GM19467 (cell line): ENCODE measurements around the gene DOP1A.
A peak's percentile ranks its signal among the peaks of the same experiment; 100 is the strongest.

Experiments
- ATAC-seq: cut with Tn5 transposase; IDR thresholded peaks from one replicate; pipeline ENCODE4 v1.9.1; 2021; ENCODE audit warnings: mild to moderate bottlenecking, moderate library complexity; ENCODE audit not compliant: unreplicated experiment

DOP1A gene

DNA sequence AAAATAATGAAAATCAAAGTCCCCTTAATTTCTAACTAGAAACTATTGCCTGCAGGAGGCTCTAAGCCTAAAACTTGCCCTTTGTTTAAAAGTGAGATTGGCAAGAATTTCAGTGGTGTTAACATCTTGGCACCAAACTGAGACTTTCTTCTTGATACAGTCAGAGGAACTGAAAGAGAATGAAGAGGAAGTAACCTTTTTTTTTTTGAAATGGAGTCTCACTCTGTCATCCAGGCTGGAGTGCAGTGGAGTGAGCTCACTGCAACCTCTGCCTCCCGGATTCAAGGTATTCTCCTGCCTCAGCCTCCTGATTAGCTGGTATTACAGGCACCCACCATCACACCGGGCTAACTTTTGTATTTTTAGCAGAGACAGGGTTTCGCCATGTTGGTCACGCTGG, 3.6 kb downstream of the DOP1A start:
- peak; percentile 46 for ATAC-seq

DNA sequence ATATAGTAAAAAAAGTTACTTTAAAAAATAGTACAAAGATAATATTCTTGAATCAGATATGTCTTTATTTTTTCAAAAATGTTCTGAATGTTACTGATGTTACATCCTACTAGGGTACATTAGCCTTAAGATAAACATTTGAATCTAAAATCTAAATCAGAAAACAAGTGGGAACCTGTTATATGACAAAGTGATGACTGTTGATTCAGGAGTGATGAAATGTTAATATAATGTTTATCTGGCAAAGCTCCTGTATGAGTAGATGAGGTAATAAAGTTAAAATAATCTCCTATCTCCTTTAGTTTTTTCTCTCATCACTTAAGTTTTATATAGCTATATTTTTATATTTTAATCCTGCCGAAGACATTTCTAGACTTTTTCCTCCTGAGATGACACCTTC, 4.2 kb downstream of the DOP1A start:
- ATAC-seq = no peak

DNA sequence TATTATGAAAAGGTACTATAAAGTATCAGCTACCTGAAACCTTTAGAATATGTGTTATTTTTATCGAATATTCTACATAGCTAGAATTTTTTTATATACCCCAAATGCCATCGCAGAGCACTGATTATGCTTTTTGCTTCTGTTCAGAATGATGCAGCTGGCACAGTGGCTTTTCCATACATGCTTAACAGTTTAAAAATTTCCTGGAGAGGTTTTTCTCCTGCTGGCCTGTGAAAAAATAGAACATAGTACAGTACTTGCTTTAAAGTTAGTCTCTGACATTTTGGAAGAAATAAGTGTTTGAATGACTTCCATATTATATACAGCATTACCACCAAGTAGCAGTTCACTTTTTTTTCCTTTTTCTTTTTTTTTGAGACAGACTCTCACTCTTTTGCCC, 5.3 kb downstream of the DOP1A start:
- no peak for ATAC-seq

DNA sequence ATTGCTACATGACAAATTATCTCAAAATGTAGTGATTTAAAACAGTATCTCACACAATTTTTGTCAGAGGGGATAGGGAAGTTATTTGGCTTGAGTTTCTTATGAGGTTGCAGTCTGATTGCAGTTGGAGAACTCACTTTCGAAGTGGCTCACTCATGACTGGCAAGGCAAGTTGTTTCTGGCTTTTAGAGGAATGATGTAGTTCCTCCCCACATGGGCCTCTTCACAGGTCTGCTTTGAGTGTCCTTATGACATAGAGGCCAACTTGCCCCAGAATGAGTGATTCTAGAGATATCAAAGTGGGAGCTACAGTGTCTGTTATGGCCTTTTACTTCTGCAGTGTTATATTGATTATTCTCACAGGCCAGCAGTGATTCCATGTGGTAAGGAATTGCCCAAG, 6.1 kb downstream of the DOP1A start:
- no peak for ATAC-seq

DNA sequence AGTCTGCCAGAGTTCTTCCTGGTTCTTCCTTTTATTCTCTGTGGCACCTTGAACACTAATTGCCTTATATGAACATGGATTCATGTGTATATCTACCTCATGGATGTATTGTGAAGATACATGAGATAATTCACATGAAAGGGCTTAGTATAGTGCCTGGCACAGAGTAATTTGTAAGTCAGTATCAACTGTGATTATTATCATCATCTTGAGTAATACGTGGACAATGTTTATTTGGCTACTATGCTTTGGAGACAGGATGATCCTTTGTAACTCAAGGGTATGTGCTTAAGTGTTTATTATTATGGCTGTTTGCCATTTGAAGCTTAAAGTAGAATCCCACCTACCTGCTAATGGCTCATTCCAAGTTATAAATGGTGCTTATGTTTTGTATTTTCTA, 16.0 kb downstream of the DOP1A start:
- ATAC-seq = no peak

DNA sequence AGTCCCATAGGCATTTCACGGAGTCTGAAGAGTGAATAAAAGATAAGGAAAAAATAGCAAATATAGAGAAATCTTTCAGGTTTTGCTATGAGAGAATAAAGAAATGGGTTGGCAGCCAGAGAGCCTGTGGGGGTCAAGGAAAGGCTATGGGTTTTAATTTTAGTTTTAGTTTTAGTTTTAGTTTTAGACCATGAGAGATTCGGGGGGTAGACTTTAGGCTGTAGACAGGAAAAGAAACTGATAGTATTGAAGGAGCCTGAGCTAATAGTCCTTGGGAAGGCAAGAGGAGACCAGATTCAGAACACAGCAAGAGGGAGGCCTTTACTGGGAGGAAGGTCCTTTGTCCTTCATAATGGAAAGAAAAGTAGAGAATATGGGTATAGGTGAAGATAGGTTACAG, 19.3 kb downstream of the DOP1A start:
- peak; percentile 99 for ATAC-seq

DNA sequence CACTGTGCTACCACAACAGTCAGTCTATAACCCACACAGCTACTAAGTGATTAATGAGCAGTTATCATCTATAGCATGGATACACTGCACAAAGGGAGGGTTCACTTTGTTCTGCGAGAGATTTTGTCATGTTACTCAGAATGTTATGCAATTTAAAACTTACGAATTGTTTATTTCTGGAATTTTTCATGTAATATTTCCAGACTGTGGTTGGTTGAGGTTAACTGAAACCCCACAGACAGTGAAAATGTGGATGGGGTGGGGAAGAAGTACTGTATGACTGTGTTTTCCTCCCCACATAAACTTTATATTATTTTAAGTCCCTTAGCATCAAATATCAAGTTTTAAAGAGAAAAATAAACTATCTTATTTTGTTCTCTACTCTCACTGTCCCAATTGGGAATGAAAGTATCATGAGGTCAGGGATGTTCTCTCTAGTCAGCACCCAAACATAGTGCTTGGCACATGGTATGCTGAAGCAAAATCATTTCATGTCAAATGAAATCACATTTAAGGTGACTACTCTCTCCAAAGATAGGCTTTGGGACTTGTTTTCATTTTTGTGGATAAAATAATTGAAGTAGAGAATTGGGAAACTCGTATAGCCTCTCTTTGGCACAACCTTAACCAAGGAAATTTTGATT, 25.4 kb downstream of the DOP1A start:
- ATAC-seq = no peak

DNA sequence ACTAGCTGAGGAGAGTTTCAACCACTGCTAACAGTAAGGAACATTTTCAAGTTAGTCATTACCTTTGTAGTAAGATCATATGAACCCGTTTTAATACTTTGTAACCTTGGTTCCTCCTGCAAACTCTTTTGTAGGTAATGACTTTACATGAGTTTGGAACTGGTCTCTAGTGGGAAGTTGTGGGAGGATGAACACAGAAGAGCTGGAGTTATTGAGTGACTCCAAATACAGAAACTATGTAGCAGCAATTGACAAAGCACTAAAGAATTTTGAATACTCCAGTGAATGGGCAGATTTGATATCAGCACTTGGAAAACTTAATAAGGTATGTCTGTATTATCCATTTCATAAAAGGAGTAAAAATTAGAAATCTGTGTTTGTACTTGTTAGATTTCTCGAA, 29.3 kb downstream of the DOP1A start:
- no peak for ATAC-seq

DNA sequence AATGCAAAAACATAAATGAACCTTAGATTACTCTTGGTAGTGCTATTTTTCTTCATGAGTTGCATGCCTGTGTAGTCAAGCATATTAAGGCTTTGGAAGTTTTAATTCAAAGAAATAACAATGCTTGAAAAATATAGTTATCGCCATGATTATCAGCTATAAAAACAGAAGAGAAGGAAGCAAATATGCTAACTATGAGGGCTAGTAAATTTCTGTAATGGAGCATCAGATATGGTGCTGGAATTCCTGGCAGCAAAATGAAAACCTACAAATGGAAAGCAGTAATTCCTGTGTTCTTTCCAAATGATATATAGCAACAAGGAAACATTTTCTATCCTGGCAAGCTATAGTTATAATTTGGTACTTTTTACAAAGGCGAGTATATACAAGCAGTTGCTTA, 29.7 kb downstream of the DOP1A start:
- ATAC-seq = no peak

DNA sequence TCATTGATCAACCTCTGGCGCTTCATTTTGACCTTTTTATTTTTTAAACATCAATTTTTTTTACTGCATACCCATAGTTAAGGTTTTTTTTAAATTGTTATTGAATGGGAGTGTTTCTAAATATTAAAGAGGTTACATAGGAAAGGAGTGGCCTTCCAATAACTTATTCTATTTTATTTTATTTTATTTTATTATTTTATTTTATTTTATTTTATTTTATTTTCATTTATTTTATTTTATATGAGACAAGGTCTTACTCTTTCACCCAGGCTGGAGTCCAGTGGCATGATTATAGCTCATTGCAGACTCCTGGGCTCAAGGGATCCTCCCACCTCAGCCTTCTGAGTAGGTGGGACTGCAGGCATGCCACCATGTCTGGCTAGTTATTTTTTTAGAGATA, 30.2 kb downstream of the DOP1A start:
- ATAC-seq = no peak

DNA sequence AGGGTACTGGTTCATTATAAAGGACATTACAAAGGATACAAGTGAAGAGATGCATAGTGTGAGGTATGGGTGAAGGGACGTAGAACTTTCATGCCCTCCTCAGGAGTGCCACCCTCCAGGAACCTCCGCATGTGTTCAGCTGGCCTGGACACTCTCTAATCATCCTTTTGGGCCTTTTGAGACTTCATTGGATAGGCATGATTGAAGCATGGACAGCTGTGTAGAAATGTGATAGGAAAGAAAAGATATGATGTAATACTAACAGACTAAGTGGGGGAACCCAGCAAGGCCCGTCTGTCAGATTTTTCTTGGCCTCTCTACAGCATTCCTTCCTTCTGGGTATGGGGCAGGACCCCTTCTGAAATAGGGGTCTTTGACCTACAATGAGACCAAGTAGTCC, 31.1 kb downstream of the DOP1A start:
- no peak for ATAC-seq

DNA sequence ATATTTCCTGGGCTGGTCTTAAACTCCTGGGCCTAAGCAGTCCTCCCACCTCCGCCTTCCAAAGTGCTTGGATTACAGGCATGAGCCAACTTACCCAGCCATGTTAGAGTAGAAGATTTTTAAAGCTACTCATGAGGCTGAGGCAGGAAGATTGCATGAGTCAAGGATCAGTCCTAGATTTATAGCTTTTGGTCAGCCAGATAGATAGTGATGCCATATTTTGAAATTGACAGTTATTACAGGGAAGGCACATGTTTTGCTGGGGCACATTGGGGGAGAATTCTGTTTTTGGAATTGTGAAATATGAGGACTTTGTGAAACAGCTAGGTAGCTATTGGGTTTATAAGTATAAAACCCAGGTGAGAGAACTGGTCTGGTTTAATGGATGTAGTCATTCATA, 40.9 kb downstream of the DOP1A start:
- ATAC-seq = no peak

DNA sequence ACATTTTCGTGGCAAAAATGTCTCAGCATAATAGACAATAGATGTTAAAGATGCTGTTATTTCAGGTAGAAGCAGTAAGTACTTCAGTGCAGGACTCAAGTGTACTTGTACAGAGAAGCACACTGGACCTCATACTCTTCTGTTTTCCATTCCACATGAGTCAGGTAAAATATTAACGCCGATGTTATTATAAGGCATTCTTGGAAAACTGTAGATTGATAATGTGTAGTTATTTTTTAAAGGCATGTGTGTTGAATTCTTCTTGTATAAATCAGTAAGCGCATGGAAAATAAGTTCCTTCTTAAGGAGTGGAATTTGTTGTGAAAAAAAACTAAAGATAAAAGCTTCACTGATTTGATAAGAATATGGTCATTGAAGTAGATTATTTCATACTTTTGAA, 45.8 kb downstream of the DOP1A start:
- ATAC-seq = no peak

DNA sequence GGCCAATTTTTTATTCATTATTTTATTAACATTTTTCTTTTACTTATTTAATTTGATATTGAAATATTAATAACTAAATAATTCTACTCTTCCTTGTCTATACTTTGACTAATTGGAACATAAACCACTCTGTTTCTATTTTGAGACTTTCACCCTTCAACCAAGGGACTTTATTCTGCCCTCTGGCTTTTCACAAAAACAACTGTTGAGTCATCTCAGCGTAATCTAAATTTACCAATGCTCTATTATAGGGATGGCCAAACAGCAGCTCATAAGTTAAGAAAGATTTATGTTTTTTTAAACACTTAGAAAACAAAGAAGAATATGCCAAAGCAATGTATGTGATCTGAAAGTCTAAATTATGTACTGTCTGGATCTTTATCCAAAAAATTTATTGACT, 46.7 kb downstream of the DOP1A start:
- no peak for ATAC-seq

DNA sequence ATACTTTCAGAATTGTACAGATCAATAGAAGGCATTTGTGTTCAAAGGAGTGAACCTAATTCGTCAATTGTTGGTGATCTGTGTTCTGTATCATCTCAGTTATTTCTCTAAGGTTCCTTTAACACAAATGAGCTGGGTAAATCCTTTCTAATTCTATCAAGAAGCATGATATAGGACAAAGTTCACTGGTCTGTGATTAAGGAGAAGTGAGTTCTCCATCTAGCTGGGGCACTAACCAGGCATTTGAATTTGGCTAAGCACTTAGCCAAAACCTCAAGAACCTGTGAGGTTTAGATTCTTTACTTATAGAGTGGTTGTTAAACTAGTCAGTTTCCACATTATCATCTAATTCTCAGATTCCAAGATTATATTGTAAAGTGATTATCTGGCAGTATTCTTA, 50.3 kb downstream of the DOP1A start:
- no peak for ATAC-seq

DNA sequence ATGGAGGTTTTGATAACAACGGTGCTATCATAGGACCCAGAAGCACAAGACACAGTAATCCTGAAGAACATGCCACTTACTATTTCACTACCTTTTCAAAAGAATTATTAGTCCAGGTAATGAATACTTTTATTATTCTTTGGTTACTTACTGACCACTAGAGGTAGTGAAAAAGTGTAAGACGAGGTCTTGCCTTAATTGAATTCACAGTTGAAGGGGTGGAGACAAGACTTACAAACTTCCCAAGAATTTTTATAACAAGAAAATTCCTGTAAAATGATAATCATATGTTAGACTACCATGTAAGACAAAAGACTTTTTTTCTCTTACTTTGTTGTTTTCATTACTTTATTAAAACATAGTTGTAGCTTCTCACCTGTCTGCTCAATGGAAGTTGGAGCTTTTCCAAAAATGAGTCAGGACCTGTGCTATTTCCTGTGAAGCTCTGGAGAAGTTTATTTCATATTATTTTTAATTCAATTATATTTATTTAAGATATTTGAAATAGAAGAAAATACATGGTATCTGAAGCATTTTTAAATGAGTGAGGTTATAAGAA, 52.4 kb downstream of the DOP1A start:
- ATAC-seq = no peak

DNA sequence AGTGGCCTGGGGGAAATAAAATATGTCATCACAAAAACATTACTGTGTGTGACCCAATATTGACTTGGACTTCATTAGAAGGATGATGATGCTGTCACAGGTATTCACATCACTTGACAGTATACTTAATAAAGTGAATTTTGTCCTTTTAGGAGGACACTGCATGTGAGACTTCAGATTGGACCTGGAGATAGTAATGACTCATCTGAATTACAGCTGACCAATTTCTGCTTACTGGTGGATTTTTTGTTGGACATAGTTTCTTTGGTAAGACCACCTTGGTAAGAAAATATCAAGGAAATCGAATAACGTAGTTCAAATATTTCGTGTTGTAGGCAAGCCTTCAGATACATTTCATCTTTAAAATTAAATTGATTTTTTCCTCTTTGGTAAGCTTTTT, 57.1 kb downstream of the DOP1A start:
- ATAC-seq = no peak

DNA sequence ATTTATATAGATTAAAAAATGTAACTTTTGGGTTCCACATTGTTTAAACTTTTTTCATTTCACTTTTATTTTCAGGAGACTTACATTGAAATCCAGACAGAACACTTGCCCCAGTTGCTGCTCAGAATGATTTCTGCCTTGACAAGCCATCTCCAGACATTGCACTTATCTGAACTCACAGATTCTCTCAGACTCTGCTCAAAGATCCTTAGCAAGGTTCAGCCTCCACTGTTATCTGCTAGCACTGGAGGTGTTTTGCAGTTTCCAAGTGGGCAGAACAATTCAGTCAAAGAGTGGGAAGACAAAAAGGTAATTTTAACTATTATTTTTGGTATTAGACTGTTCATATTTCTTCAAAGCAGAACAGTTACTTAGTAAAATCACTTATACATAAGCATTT, 58.0 kb downstream of the DOP1A start:
- no peak for ATAC-seq

DNA sequence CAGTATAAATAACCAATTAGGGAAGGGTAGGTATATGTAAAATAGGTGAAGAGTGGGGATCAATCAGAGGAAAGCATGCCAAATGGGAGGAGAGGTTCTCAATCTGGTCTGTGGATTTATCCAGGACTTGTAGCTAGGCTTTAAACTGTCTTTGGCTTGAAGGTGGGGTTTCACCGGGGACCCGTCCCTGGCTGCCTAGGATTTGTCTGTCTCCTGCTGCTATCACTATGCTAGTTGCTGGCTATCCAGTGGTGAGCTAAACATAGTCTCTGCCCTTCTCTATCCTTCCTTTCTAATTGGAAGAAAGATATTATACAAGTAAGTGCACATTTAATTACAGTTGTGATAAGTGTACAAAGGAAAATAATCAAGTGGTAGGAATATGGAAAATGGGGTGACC, 58.8 kb downstream of the DOP1A start:
- no peak for ATAC-seq

DNA sequence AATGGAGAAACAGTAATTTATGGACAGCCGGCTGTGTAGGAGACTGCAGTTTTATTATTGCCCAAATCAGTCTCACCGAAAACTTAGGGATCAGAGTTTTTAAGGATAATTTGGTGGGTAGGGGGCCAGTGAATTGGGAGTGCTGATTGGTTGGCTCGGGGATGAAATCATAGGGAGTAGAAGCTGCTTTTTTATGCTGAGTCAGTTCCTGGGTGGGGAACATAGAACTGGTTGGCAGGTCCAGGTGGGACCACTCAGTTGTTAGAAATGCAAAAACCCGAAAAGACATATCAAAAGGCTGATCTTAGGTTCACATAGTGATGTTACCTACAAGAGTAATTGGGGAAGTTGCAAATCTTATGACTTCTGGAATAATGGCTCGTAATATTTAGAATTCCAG, 59.3 kb downstream of the DOP1A start:
- no peak for ATAC-seq

DNA sequence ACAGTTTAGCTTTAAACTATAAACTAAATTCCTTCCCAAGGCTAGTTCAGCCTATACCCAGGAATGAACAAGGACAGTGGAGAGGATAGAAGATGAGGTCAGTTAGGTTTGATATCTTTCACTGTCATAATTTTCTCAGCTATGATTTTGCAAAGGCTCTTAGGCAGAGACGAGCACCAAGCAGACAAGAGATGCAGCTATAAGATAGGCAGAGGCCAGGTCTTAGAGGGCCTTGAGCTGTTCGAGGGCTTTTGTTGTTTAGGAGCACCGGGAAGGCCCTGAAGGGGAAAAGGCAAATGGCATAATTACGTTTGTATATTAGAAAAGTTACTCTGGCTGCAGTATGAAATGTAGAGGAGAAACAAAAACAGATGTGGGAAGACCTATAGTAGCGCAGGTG, 59.8 kb downstream of the DOP1A start:
- ATAC-seq = no peak

DNA sequence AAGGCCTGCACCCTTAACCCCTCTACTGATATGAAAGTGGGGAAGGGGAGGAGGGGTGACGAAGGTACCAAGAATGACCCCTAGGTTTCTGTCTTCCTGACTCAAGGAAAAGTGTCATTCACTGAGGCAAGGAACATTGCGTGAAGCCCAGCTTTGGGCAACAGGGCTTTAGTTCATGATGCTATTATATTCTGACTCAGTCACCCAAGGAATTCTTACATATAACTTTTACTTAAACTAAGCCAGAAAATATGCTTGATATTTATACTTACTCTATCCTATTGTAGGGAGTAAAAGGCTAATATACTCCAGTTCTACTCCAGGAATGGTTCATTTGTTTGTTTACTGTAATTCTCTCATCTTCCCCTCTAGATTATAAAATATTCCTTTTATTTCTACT, 60.5 kb downstream of the DOP1A start:
- ATAC-seq = no peak

DNA sequence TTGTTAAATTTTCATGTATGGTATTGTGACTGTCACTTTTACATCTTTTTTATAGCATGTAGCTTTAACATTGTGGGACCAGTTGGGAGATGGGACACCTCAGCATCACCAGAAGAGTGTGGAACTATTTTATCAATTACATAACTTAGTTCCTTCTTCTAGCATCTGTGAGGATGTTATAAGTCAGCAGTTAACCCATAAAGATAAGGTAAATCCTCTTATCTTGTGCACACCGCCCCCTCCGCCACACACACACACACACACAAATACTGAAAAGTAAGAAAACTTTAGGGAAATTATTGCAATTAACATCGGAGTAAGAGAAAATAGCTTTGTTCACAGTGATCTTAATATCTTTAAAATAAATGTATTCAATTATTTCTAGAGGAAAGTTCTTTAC, 64.7 kb downstream of the DOP1A start:
- ATAC-seq = no peak
